Measurements from ENCODE around the gene CAT. TPM values are rescaled to one million over a fixed set of nuclear protein-coding genes. Genes with fewer than 3 reads are reported as not detected.

The CAT gene
- total RNA-seq, 4 donors from 2014 or later, result 81.0 to 213 (median 125) TPM

DNA sequence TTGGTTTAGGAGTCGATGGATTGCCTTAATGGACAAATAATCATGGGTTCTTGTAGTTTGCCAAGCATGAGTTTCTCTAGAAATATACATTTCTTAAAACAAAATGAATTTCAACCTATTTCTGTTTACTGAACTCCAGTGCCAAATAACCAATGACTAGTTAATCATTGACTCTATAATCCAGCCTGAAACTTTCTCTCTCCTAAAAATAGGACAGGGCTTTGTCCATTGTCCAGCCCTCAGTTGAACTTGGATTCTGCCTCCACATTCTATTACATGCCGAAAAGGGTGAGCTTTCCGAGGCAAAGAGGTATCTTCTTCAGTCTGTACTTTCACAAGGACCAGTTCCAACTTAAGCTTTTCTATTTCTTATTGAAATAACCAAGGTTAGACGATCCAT is 23.2 kb upstream of the CAT start:
- H3K4me3 ChIP-seq, result no peak overlapping the region
- ATAC-seq, result no peak
- H3K27ac ChIP-seq, result no peak overlapping the region
- 39 to 45% methylated on average over 4 of the region's 4 CpGs for WGBS, 2 donors (ENCODE audit: low coverage in 1 of 2)
- no peaks in the 10 kb centered on the region for H3K27me3 ChIP-seq
- H3K4me1 ChIP-seq, result no peaks in the 10 kb centered on the region
- TF ChIP-seq POLR2AphosphoS5 (IDR thresholded peaks at IDR 0.05) (no peak), EP300 (IDR thresholded peaks at IDR 0.05) (no peak), POLR2A (IDR thresholded peaks at IDR 0.05) (no peak)
- TF ChIP-seq, protein P1, sequence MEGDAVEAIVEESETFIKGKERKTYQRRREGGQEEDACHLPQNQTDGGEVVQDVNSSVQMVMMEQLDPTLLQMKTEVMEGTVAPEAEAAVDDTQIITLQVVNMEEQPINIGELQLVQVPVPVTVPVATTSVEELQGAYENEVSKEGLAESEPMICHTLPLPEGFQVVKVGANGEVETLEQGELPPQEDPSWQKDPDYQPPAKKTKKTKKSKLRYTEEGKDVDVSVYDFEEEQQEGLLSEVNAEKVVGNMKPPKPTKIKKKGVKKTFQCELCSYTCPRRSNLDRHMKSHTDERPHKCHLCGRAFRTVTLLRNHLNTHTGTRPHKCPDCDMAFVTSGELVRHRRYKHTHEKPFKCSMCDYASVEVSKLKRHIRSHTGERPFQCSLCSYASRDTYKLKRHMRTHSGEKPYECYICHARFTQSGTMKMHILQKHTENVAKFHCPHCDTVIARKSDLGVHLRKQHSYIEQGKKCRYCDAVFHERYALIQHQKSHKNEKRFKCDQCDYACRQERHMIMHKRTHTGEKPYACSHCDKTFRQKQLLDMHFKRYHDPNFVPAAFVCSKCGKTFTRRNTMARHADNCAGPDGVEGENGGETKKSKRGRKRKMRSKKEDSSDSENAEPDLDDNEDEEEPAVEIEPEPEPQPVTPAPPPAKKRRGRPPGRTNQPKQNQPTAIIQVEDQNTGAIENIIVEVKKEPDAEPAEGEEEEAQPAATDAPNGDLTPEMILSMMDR (IDR thresholded peaks at IDR 0.05), result no peak
- H3K9me3 ChIP-seq, result peaks cover 0 to 27% (median 0%) of the 10 kb centered on the region in 3 donors
- H3K36me3 ChIP-seq, result no peaks in the 10 kb centered on the region

DNA sequence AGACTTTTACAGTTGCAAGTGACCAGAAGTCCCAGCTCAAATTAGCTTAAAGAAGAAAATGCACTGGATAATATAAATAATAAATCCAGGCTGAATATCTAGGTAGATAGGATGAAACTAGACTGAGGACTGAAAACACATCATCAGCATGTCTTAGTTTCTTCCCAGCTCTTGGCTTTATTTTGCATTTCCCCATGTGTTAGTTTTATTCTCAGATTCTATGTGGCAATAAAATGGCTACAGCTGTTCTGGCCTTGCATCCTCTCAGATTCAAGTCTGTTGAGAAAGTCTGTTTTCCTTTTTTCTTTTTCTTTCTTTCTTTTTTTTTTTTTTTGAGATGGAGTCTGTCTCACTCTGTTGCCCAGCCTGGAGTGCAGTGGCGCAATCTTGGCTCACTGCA is 22.6 kb upstream of the CAT start:
- no peaks in the 10 kb centered on the region for H3K4me1 ChIP-seq
- TF ChIP-seq POLR2AphosphoS5 (IDR thresholded peaks at IDR 0.05) (no peak), POLR2A (IDR thresholded peaks at IDR 0.05) (no peak), EP300 (IDR thresholded peaks at IDR 0.05) (no peak)
- TF ChIP-seq, protein P1 (IDR thresholded peaks at IDR 0.05), result no peak
- H3K9me3 ChIP-seq, result peaks cover 0 to 27% (median 0%) of the 10 kb centered on the region in 3 donors
- no peaks in the 10 kb centered on the region for H3K36me3 ChIP-seq
- 20 to 60% methylated on average over 1 of the region's 1 CpG for WGBS, 2 donors (ENCODE audit: low coverage in 1 of 2)
- no peak overlapping the region for H3K27ac ChIP-seq
- no peak overlapping the region for H3K4me3 ChIP-seq
- no peaks in the 10 kb centered on the region for H3K27me3 ChIP-seq
- ATAC-seq, result no peak

DNA sequence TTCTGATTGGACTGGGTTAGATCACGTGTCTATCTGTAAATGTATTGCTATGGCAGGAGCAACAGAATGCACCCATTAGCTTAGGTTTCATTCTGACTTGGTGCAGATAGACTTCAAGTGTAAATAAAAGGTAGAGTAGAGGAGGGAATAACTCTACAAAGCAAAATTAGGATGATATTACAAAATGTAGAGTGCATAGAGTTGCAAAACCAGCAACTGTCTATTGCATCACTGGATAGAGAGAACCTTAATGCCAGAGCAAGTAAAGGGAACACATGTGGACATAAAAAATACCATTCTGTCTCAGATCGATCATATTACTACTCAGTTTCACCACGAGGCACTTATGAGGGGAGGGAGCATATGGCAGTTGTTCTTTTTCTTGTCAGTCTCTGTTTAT is 22.0 kb upstream of the CAT start:
- peak; percentile 36 for ATAC-seq
- 24 to 50% methylated on average over 2 to 3 of the region's 3 CpGs for WGBS, 2 donors (ENCODE audit: low coverage in 1 of 2)
- Histone ChIP-seq H3K36me3 (no peaks in the 10 kb centered on the region), H3K27me3 (no peaks in the 10 kb centered on the region), H3K4me1 (no peaks in the 10 kb centered on the region), H3K27ac (no peak overlapping the region), H3K9me3 (peaks cover 0 to 27% (median 0%) of the 10 kb centered on the region in 3 donors), H3K4me3 (no peak overlapping the region)
- no peak for TF ChIP-seq POLR2A (IDR thresholded peaks at IDR 0.05)
- TF ChIP-seq, protein P1 (IDR thresholded peaks at IDR 0.05), result no peak
- no peak for TF ChIP-seq EP300 (IDR thresholded peaks at IDR 0.05)

DNA sequence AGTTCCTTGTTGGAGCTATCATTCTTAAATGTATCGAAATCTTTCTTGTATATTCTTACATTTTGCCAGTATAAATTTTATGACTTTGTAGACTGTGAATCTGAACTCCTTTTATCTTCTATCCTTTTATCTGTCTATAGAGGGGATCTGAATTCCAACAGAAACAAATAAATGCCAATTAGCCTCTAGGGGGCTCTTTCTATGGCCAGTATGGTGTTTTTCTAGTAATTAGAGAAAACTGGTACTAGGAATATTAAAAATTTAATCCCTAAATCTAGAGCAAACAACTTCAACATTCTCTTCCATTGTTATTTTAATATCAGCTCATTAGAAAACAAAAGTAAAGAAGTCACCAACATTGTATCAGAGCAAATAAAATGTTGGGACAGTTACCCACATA is 21.5 kb upstream of the CAT start:
- TF ChIP-seq POLR2AphosphoS5 (IDR thresholded peaks at IDR 0.05) (no peak), EP300 (IDR thresholded peaks at IDR 0.05) (no peak), POLR2A (IDR thresholded peaks at IDR 0.05) (no peak)
- TF ChIP-seq, protein P1 (IDR thresholded peaks at IDR 0.05), result no peak
- no peak for ATAC-seq
- WGBS, 2 donors (ENCODE audit: low coverage in 1 of 2), result 63 to 90% methylated on average over 1 of the region's 1 CpG

DNA sequence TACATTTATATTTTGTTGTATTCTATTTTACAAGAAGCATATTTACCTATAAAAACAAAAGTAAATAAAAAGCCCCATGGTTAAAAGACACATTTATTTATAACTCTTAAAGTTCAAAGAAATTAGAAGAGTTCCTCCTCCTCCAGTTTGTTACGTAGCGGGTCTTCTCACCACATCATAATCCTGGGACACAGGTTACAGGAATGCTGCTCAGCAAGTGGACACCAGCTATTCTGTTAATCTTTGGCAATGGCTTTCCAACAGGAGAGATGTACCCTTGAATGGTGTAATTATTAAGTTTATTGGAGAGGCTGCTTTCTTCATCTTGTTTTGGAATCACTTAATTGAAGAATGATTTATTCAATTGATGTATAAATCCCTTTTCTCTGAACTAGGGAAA is 19.6 kb upstream of the CAT start:
- Histone ChIP-seq H3K9me3 (peaks cover 0 to 6% (median 0%) of the 10 kb centered on the region in 3 donors), H3K4me1 (peaks cover 0 to 12% (median 0%) of the 10 kb centered on the region in 3 donors), H3K27me3 (no peaks in the 10 kb centered on the region), H3K4me3 (no peak overlapping the region), H3K27ac (no peak overlapping the region), H3K36me3 (no peaks in the 10 kb centered on the region)
- 94% methylated on average over 2 of the region's 2 CpGs for WGBS, 2 donors (ENCODE audit: low coverage in 1 of 2)
- no peak for TF ChIP-seq EP300 (IDR thresholded peaks at IDR 0.05)
- TF ChIP-seq POLR2A (IDR thresholded peaks at IDR 0.05), result no peak
- TF ChIP-seq, protein P1 (IDR thresholded peaks at IDR 0.05), result no peak
- no peak for TF ChIP-seq POLR2AphosphoS5 (IDR thresholded peaks at IDR 0.05)
- ATAC-seq, result no peak

More for the DNA sequence above, 21.5 kb upstream of the CAT start:
- no peaks in the 10 kb centered on the region for H3K27me3 ChIP-seq
- peaks cover 0 to 4% (median 0%) of the 10 kb centered on the region in 3 donors for H3K4me1 ChIP-seq
- H3K36me3 ChIP-seq, result no peaks in the 10 kb centered on the region
- H3K9me3 ChIP-seq, result peaks cover 0 to 24% (median 0%) of the 10 kb centered on the region in 3 donors
- no peak overlapping the region for H3K4me3 ChIP-seq
- H3K27ac ChIP-seq, result no peak overlapping the region
